Inferior parietal cortex (tissue), 1 donor: Measurements from ENCODE around the gene NTM.
"Not testable (repeated sequence)": the region's sequence is repeated elsewhere in the genome, so short reads cannot be mapped to it uniquely, and the experiment has no call there.

Experiments used
- DNase-seq: peaks from one replicate; pipeline ENCODE4 v3.0.0-alpha.2; 2016; ENCODE audit errors: extremely low spot score

NTM gene

DNA sequence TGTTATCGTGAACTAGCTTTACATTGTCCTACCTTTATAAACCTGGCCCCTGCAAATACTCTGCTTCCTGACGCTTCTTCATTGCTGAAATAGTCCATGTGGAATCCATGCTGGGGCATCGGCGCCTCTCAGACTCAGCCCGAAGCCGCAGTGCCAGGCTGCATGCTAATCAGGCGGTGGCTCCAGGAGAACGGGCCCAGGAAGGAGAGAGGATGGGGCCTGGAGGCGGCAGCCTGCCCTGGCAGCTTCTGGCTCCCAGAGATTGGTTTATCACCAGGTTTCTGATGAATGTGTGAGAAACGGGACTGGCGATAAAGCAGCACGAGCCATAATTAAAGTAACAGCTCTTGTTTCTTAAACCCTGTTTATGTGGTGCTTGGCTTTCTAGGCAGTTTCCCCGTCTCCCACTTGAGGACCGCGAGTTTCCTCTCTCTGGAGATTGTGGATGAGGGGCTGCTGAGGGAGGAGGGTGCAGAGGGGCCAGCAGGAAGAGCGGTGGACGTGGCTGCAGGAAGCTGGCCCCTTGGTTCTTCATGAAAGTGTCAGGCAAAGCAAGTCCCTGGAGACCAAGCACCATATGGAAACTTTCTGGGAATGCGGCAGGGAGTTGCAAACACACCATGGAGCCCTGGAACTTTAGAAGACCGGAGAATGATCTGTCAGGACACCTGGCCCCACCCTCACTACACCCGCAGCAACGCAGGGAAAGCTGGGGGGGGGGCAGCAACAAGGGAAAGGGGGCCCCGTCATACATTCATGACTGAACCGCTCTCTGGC, 93.4 kb downstream of the NTM start:
- DNase-seq: no peak

DNA sequence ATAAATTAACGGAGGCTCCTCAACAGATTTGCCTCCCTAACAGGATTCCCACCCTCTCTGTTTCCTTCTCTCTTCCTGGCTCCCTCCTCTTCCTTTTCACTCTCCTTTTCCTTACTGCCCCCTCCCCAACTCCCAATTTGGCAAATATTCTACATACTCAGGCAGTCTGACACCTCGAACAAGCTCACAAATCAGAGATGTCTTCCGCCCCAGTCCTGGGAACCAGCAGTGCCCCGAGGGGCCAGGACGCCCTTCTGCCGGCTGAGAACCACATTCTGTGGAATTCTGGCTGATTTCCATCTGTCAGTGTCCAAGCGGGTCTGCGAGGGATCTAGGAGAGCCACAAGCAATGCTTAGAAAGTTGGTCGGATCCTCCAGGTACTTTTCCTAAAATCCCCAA, 94.0 kb downstream of the NTM start:
- no peak for DNase-seq

DNA sequence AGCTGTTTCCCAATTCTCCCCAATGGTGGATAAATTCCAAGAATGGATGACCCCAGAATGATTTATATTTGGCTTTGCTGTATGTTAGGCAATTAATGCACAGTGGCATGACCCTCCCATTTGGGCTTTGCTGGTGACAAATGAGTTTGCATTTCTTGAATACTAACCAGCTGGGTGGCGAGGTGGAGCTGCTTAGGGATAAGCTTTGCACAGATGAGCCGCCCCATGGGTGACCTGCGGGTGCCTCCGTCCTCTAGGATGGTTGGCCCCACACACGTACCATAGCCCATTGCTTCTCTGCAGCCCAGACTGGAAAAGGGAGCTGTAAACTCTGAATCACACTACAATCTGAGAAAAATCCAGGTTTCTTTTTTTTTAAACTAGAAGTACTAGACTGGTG, 94.6 kb downstream of the NTM start:
- DNase-seq: no peak

GRCh38 chr11:131465746-131466145, 95.3 kb downstream of the NTM start:
- DNase-seq: no peak

DNA sequence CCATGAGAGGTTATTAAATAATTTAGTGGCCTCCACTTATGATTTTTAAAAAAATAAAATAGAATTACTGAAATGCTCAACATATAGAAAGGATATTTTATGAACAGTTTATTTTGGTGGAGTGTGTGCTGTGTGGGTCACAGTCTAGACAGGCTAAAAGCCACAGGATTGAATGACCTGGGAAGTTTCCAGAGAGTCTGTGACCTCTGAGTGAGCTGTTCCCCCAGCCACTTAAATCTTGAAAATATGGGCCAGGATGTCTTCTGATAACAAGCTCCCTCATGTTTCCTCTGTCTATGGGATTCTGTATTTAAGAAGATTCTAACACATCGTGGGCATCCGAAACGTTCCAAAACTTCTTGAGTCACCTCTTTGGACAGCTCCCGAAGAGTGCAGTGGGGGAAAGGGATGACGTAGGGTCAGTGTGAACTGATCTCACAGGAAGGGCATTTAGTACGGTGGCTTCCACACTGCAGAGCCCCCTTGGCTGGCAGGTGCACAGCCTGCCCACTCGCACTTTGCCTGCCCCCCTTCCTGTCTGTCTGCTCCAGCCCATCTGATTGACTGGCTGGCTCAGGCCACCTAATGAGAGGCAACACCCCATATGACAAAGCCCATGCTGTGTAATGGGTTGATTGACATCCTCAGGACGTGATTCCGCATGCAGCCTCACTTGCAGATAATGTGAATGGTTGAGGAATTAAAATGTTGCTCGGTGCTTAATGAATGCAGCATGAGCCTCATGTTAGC, 97.4 kb downstream of the NTM start:
- DNase-seq: no peak

- DNase-seq: no peak
Measured at GRCh38 chr11:131468565-131468964, 98.2 kb downstream of the NTM start.

- no peak for DNase-seq
Measured at GRCh38 chr11:131470216-131470925, 100.0 kb downstream of the NTM start.

GRCh38 chr11:131471976-131472375, 101.6 kb downstream of the NTM start:
- DNase-seq: no peak

DNA sequence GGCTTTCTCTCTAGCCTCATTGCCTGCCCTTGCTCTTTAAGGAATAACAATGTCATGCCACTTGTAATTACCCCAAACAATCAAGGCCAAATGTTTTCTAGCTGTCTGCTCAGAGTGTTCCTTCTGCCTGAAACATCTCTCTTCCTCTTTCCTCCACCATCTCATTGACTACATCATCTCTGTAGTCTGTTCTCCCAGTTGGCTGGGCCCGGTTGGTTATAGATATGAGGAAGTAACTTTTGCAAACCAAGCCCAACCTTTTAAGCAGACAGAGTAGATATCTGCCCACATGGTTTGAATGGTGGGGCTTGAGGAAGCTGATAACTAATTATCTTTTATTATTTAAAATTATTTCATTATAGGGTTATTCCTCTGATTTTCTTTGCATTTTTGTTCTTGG, 104.5 kb downstream of the NTM start:
- DNase-seq: no peak

GRCh38 chr11:131476266-131476665, 105.9 kb downstream of the NTM start:
- no peak for DNase-seq

- no peak for DNase-seq
Measured at GRCh38 chr11:131478341-131478740, 107.9 kb downstream of the NTM start.

GRCh38 chr11:131481303-131481702, 110.9 kb downstream of the NTM start:
- DNase-seq: no peak

GRCh38 chr11:131481971-131482370, 111.6 kb downstream of the NTM start:
- no peak for DNase-seq

- DNase-seq: no peak
Measured at GRCh38 chr11:131483453-131483852, 113.0 kb downstream of the NTM start.

DNA sequence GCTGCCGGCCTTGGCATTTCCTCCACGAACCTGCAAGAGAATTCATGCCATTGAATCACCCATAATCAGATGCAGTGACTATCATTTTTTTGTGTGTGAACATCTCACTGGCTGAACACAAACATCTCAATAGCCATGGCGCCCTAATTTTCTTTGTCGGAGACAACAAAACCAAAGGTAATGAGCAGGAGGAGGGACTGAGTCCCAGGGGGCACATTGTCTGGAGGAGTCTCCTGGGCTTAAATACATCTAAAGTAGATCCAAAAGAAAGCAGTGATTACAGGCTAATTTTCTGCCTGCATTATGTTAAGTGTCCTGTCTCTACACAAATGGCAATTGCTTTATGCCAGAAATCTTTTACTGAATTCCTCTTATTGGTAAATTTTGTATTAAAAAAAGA, 113.5 kb downstream of the NTM start:
- DNase-seq: no peak

DNA sequence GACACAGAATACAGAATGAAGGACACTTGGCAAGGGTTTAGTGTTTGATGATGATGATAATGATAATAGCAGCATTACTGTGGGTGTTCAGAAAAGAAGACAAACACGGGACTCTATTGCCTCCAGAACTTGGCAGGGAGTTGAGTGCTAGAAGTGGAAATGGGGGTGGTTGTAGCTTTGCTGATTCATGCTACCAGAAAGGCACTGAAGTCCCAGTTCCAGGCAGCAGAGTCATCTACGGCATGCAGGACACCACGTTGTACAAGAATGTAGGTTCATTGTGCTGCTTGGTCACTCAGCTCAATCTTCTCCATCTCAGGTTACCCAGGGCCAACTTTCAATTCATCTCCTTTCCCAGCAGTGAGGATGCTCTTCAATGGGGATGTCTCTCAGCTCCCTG, 115.7 kb downstream of the NTM start:
- peak; percentile 65 for DNase-seq

DNA sequence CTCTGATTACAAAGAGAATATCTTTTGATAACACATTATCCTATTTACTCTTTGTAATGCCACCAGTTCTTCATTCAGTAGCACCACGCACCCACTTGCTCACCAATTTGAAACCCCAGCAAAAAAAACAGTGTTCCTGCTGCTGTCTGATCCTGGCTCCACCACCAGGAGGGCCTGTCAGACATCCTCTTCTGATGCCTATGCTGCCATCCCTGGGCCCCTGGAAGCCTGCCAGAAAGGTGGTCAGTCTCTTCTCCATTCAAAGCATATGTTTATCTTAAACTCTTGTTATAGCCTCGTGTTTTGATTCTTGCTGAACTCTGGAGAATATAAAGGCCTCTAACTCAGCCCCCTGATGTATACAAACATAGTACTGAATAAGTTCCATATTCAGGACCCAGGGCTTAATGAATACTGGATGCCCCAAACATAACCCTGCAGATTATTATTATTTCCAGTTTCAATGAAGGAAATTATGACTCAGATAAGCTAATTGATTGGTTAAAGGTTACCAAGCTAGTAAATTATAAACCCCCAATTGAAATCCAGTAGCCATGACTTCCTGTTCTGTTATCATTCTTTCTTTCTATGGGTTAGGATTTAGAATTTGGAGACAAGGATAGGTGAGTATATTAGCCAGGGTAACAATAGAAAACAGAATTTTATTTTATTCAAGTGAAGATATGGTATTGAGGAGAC, 116.7 kb downstream of the NTM start:
- DNase-seq: no peak

DNA sequence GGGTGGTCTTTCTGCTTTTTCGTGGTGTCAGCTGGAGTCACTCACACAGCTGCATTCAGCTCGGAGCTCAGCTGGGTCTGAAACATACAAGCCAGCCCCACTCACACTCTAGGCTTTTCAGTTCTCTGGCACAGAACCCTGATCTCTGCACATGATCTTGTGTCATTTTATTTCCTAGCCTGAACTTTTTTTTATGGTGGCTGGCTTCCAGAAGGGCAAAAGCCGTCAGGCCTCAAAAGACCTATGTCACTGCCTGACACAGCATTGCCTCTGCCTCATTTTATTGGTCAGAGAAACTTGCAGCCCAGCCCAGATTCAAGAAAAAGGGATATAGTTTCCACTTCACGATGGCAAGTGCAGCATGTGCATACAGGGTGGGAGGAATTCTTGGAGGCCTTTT, 117.8 kb downstream of the NTM start:
- DNase-seq: peak; percentile 78

GRCh38 chr11:131491503-131491902, 121.1 kb downstream of the NTM start:
- DNase-seq: no peak

DNA sequence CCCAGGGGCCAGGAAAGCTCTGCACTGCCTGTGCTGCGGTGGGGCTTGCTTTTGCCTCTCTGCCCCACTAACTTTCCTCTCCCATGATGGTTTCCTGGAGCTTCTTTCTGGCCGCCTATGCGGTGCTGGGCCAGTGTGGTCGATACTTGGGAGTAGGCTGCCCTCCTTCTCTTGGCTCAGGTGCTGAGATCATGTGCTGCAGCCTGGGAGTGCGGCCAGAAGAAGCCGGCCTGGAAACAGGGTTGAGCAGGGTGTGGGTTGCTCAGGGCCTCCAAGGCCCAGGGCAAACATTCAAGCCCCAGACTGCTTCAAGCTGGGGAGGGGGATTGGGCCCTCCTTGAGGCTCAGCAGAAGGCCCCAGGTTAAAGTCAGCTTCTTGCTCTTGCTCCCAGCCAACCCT, 125.0 kb downstream of the NTM start:
- DNase-seq: peak; percentile 42

GRCh38 chr11:131497686-131498085, 127.3 kb downstream of the NTM start:
- not testable (repeated sequence) for DNase-seq

DNA sequence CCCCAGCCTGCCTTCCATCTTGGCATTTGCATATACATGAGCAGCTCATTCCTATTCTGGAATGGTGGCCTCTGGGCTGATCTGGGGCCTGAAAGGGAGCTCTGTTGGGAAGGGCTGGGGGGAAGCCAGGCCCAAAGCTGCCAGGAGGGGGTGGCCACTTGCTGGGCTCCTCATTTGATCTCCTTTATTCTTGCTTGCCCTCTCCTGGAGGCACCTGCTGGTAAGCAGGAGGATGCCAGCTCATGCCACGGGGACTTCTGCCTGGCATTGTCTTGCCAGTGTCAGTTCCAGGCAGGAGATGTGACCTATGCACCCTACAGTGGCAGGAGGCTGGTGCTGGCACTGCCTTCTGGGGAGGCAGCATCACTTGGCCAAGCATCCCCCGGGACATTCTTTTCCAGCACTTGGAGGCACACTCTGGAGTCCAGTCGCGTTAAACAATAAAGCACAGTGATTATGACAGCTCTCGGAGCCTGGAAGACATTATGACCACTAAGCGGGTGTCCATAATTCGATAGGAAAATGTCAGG, 128.3 kb downstream of the NTM start:
- DNase-seq: peak; percentile 57
